ENCODE measurements around the gene GNE. TPM values are rescaled to one million over a fixed set of nuclear protein-coding genes. Genes with fewer than 3 reads are reported as not detected.
"Not testable (repeated sequence)": the region's sequence is repeated elsewhere in the genome, so short reads cannot be mapped to it uniquely, and the experiment has no call there.

Gene GNE
- 48.1 TPM for total RNA-seq
- 10.3 TPM for polyA plus RNA-seq (ENCODE audit: insufficient read depth, low read depth, low replicate concordance)
- long read RNA-seq, donor 1, full-length matches to known transcripts = 1 of 1 reads
- long read RNA-seq, donor 1, partial matches to known transcripts = 0 of 1 reads
- long read RNA-seq, donor 1, other reads (novel, unspliced or antisense) = 0 of 1 reads
- long read RNA-seq, donor 2 = 0 reads
- long read RNA-seq, donor 3 = 0 reads
- long read RNA-seq, donor 4, full-length matches to known transcripts = 1 of 1 reads
- long read RNA-seq, donor 4, partial matches to known transcripts = 0 of 1 reads
- long read RNA-seq, donor 4, other reads (novel, unspliced or antisense) = 0 of 1 reads
- long read RNA-seq, donor 5 = 0 reads
- long read RNA-seq, donor 6 = 0 reads
- long read RNA-seq, donor 7, partial matches to known transcripts = 0 of 4 reads
- long read RNA-seq, donor 7, other reads (novel, unspliced or antisense) = 4 of 4 reads
- long read RNA-seq, donor 8, partial matches to known transcripts = 21 of 21 reads
- long read RNA-seq, donor 8, other reads (novel, unspliced or antisense) = 0 of 21 reads
- long read RNA-seq, donor 9 = 0 reads
- long read RNA-seq, donor 10, full-length matches to known transcripts = 1 of 1 reads
- long read RNA-seq, donor 10, partial matches to known transcripts = 0 of 1 reads
- long read RNA-seq, donor 10, other reads (novel, unspliced or antisense) = 0 of 1 reads

GRCh38 chr9:36258208-36258995 lies at the start of gene GNE:
TSS of gene GNE (minus strand) at chr9:36258448. CDS start at chr9:36249355, 9,093 bp downstream.
- Histone ChIP-seq H3K27me3 (ENCODE audit: control insufficient read depth, insufficient read depth, low read length) (no peaks in the 10 kb centered on the region), H3K9ac (ENCODE audit: low read length in 3 of 3) (peak within 1 kb of the TSS; percentile 74 to 92 (median 91)), H3K4me3 (ENCODE audit: low read length in 3 of 3) (peak within 1 kb of the TSS; percentile 89 to 99 (median 94)), H3K4me1 (ENCODE audit: control insufficient read depth in 2 of 3, insufficient read depth in 2 of 3, low read depth in 1 of 3, low read length in 3 of 3) (peaks cover 0 to 5% (median 0%) of the 10 kb centered on the region in 3 donors), H3K9me3 (ENCODE audit: control insufficient read depth in 2 of 3, insufficient read depth in 1 of 3, low read length in 3 of 3) (no peaks in the 10 kb centered on the region), H3K27ac (ENCODE audit: low read depth in 2 of 2, low read length in 2 of 2) (peak within 1 kb of the TSS; percentile 92 to 94), H3K36me3 (ENCODE audit: control insufficient read depth in 2 of 3, insufficient read depth in 3 of 3, low read length in 3 of 3) (no peaks in the 10 kb centered on the region)
- no peak for TF ChIP-seq CTCF (IDR thresholded peaks at IDR 0.05; ENCODE audit: borderline replicate concordance, extremely low read depth, insufficient read depth)
- FAIRE-seq (no peak), DNase-seq (peak; percentile 98 to 100 (median 99))
- intact Hi-C loops (cut with DNase I) = no loop called here

- H3K4me1 ChIP-seq (ENCODE audit: control insufficient read depth in 2 of 3, insufficient read depth in 2 of 3, low read depth in 1 of 3, low read length in 3 of 3) = no peaks in the 10 kb centered on the region
- no peaks in the 10 kb centered on the region for H3K9me3 ChIP-seq (ENCODE audit: control insufficient read depth in 2 of 3, insufficient read depth in 1 of 3, low read length in 3 of 3)
- no peak for DNase-seq
- no peak overlapping the region for H3K9ac ChIP-seq (ENCODE audit: low read length in 3 of 3)
- intact Hi-C loops (cut with DNase I) = no loop called here
- H3K27me3 ChIP-seq (ENCODE audit: control insufficient read depth, insufficient read depth, low read length) = no peaks in the 10 kb centered on the region
- no peaks in the 10 kb centered on the region for H3K36me3 ChIP-seq (ENCODE audit: control insufficient read depth in 2 of 3, insufficient read depth in 3 of 3, low read length in 3 of 3)
- no peak overlapping the region for H3K4me3 ChIP-seq (ENCODE audit: low read length in 3 of 3)
- no peak for TF ChIP-seq CTCF (IDR thresholded peaks at IDR 0.05; ENCODE audit: borderline replicate concordance, extremely low read depth, insufficient read depth)
- FAIRE-seq = no peak
- no peak overlapping the region for H3K27ac ChIP-seq (ENCODE audit: low read depth in 2 of 2, low read length in 2 of 2)
These were observed 48.4 kb upstream of the GNE start for GRCh38 chr9:36306471-36307306.

GRCh38 chr9:36304366-36304765 lies 46.1 kb upstream of the GNE start:
- DNase-seq; FAIRE-seq; H3K9ac ChIP-seq (ENCODE audit: low read length in 3 of 3); H3K27me3 ChIP-seq (ENCODE audit: control insufficient read depth, insufficient read depth, low read length); intact Hi-C loops (cut with DNase I); H3K9me3 ChIP-seq (ENCODE audit: control insufficient read depth in 2 of 3, insufficient read depth in 1 of 3, low read length in 3 of 3); H3K27ac ChIP-seq (ENCODE audit: low read depth in 2 of 2, low read length in 2 of 2); H3K4me3 ChIP-seq (ENCODE audit: low read length in 3 of 3); H3K4me1 ChIP-seq (ENCODE audit: control insufficient read depth in 2 of 3, insufficient read depth in 2 of 3, low read depth in 1 of 3, low read length in 3 of 3); H3K36me3 ChIP-seq (ENCODE audit: control insufficient read depth in 2 of 3, insufficient read depth in 3 of 3, low read length in 3 of 3): not testable (repeated sequence)

Data from kidney (tissue), 22 donors.